ENCODE measurements around the gene OR8S1. TPM values are rescaled to one million over a fixed set of nuclear protein-coding genes. Genes with fewer than 3 reads are reported as not detected.
"Not testable (repeated sequence)": the region's sequence is repeated elsewhere in the genome, so short reads cannot be mapped to it uniquely, and the experiment has no call there.

OR8S1 gene
- total and polyA plus RNA-seq, 5 donors from 2014 or later = not detected

GRCh38 chr12:48536602-48537001 lies 11.2 kb downstream of the OR8S1 start:
- DNase-seq (no peak), ATAC-seq (ENCODE audit: low read depth in 2 of 2) (no peak)
- H3K36me3 Mint-ChIP-seq = no peaks in the 10 kb centered on the region
- peaks cover 0 to 11% (median 4%) of the 10 kb centered on the region in 4 donors for H3K4me1 Mint-ChIP-seq
- no peak overlapping the region for H3K4me3 ChIP-seq (ENCODE audit: low read depth, low read length)
- H3K9me3 ChIP-seq (ENCODE audit: control insufficient read depth in 2 of 2, low read length in 2 of 2) = no peaks in the 10 kb centered on the region
- H3K9me3 Mint-ChIP-seq = peaks cover 0 to 5% (median 0%) of the 10 kb centered on the region in 7 donors
- H3K27me3 Mint-ChIP-seq = peaks cover 13% of the 10 kb centered on the region
- H3K4me3 Mint-ChIP-seq = no peak overlapping the region
- no peaks in the 10 kb centered on the region for H3K27me3 ChIP-seq (ENCODE audit: control insufficient read depth, insufficient read depth, low read length)
- no peaks in the 10 kb centered on the region for H3K4me1 ChIP-seq (ENCODE audit: control insufficient read depth, insufficient read depth, low read length, poor library complexity, severe bottlenecking)
- H3K27ac Mint-ChIP-seq = no peak overlapping the region
- no peak overlapping the region for H3K27ac ChIP-seq (ENCODE audit: insufficient read depth, low read length, poor library complexity, severe bottlenecking)
- H3K36me3 ChIP-seq (ENCODE audit: control insufficient read depth, insufficient read depth, low read length) = no peaks in the 10 kb centered on the region

- Histone ChIP-seq H3K4me1 (ENCODE audit: control insufficient read depth, insufficient read depth, low read length, poor library complexity, severe bottlenecking) (no peaks in the 10 kb centered on the region), H3K4me3 (ENCODE audit: low read depth, low read length) (no peak overlapping the region), H3K36me3 (ENCODE audit: control insufficient read depth, insufficient read depth, low read length) (no peaks in the 10 kb centered on the region), H3K9me3 (ENCODE audit: control insufficient read depth in 2 of 2, low read length in 2 of 2) (no peaks in the 10 kb centered on the region), H3K27ac (ENCODE audit: insufficient read depth, low read length, poor library complexity, severe bottlenecking) (no peak overlapping the region), H3K27me3 (ENCODE audit: control insufficient read depth, insufficient read depth, low read length) (no peaks in the 10 kb centered on the region)
- Mint-ChIP-seq H3K4me1 (peaks cover 0 to 2% (median 0%) of the 10 kb centered on the region in 4 donors), H3K4me3 (no peak overlapping the region), H3K27ac (no peak overlapping the region), H3K27me3 (peaks cover 8% of the 10 kb centered on the region), H3K9me3 (peaks cover 0 to 6% (median 0%) of the 10 kb centered on the region in 7 donors), H3K36me3 (no peaks in the 10 kb centered on the region)
- peak in 1 of 2 donors; percentile 44 for ATAC-seq (ENCODE audit: low read depth in 2 of 2)
- DNase-seq = peak; percentile 5 to 32 (median 22)
These were observed 17.0 kb downstream of the OR8S1 start for GRCh38 chr12:48542300-48542928.

GRCh38 chr12:48545833-48546469 lies 20.5 kb downstream of the OR8S1 start:
- Mint-ChIP-seq H3K27ac (no peak overlapping the region), H3K27me3 (peaks cover 6% of the 10 kb centered on the region), H3K4me3 (no peak overlapping the region), H3K9me3 (peaks cover 0 to 11% (median 1%) of the 10 kb centered on the region in 7 donors), H3K4me1 (no peaks in the 10 kb centered on the region), H3K36me3 (no peaks in the 10 kb centered on the region)
- no peak for DNase-seq
- Histone ChIP-seq H3K9me3 (ENCODE audit: control insufficient read depth in 2 of 2, low read length in 2 of 2) (no peaks in the 10 kb centered on the region), H3K4me1 (ENCODE audit: control insufficient read depth, insufficient read depth, low read length, poor library complexity, severe bottlenecking) (no peaks in the 10 kb centered on the region), H3K27me3 (ENCODE audit: control insufficient read depth, insufficient read depth, low read length) (no peaks in the 10 kb centered on the region), H3K4me3 (ENCODE audit: low read depth, low read length) (no peak overlapping the region), H3K36me3 (ENCODE audit: control insufficient read depth, insufficient read depth, low read length) (no peaks in the 10 kb centered on the region), H3K27ac (ENCODE audit: insufficient read depth, low read length, poor library complexity, severe bottlenecking) (no peak overlapping the region)
- no peak for ATAC-seq (ENCODE audit: low read depth in 2 of 2)

GRCh38 chr12:48547012-48547411 lies 21.6 kb downstream of the OR8S1 start:
- not testable (repeated sequence) for H3K27ac ChIP-seq (ENCODE audit: insufficient read depth, low read length, poor library complexity, severe bottlenecking); DNase-seq; H3K4me3 ChIP-seq (ENCODE audit: low read depth, low read length); H3K27ac Mint-ChIP-seq; H3K4me3 Mint-ChIP-seq; ATAC-seq (ENCODE audit: low read depth in 2 of 2); H3K4me1 Mint-ChIP-seq; H3K27me3 ChIP-seq (ENCODE audit: control insufficient read depth, insufficient read depth, low read length); H3K9me3 ChIP-seq (ENCODE audit: control insufficient read depth in 2 of 2, low read length in 2 of 2); H3K36me3 Mint-ChIP-seq; H3K36me3 ChIP-seq (ENCODE audit: control insufficient read depth, insufficient read depth, low read length); H3K4me1 ChIP-seq (ENCODE audit: control insufficient read depth, insufficient read depth, low read length, poor library complexity, severe bottlenecking)
- Mint-ChIP-seq H3K27me3 (peaks cover 14% of the 10 kb centered on the region), H3K9me3 (peaks cover 0 to 11% (median 1%) of the 10 kb centered on the region in 7 donors)

- not testable (repeated sequence) for H3K4me1 ChIP-seq (ENCODE audit: control insufficient read depth, insufficient read depth, low read length, poor library complexity, severe bottlenecking); H3K4me3 ChIP-seq (ENCODE audit: low read depth, low read length); H3K27ac Mint-ChIP-seq; ATAC-seq (ENCODE audit: low read depth in 2 of 2); H3K9me3 ChIP-seq (ENCODE audit: control insufficient read depth in 2 of 2, low read length in 2 of 2); H3K4me3 Mint-ChIP-seq; DNase-seq; H3K36me3 ChIP-seq (ENCODE audit: control insufficient read depth, insufficient read depth, low read length); H3K27ac ChIP-seq (ENCODE audit: insufficient read depth, low read length, poor library complexity, severe bottlenecking); H3K4me1 Mint-ChIP-seq; H3K27me3 ChIP-seq (ENCODE audit: control insufficient read depth, insufficient read depth, low read length); H3K36me3 Mint-ChIP-seq
- peaks cover 0 to 10% (median 1%) of the 10 kb centered on the region in 7 donors for H3K9me3 Mint-ChIP-seq
- peaks cover 34% of the 10 kb centered on the region for H3K27me3 Mint-ChIP-seq
These were observed 26.2 kb downstream of the OR8S1 start for GRCh38 chr12:48551636-48552035.

- not testable (repeated sequence) for H3K4me1 Mint-ChIP-seq; H3K9me3 Mint-ChIP-seq; DNase-seq; ATAC-seq (ENCODE audit: low read depth in 2 of 2); H3K36me3 ChIP-seq (ENCODE audit: control insufficient read depth, insufficient read depth, low read length); H3K9me3 ChIP-seq (ENCODE audit: control insufficient read depth in 2 of 2, low read length in 2 of 2); H3K36me3 Mint-ChIP-seq; H3K27ac ChIP-seq (ENCODE audit: insufficient read depth, low read length, poor library complexity, severe bottlenecking); H3K4me3 Mint-ChIP-seq; H3K4me3 ChIP-seq (ENCODE audit: low read depth, low read length); H3K27me3 ChIP-seq (ENCODE audit: control insufficient read depth, insufficient read depth, low read length); H3K4me1 ChIP-seq (ENCODE audit: control insufficient read depth, insufficient read depth, low read length, poor library complexity, severe bottlenecking)
- peak overlapping the region in 1 of 3 donors; percentile 46 for H3K27ac Mint-ChIP-seq
- H3K27me3 Mint-ChIP-seq = peaks cover 41% of the 10 kb centered on the region
These were observed 28.4 kb downstream of the OR8S1 start for GRCh38 chr12:48553666-48554343.

GRCh38 chr12:48556631-48557030 lies 31.2 kb downstream of the OR8S1 start:
- ATAC-seq (ENCODE audit: low read depth in 2 of 2) = no peak
- DNase-seq = no peak
- H3K27ac ChIP-seq (ENCODE audit: insufficient read depth, low read length, poor library complexity, severe bottlenecking) = no peak overlapping the region
- H3K36me3 ChIP-seq (ENCODE audit: control insufficient read depth, insufficient read depth, low read length) = no peaks in the 10 kb centered on the region
- peaks cover 0 to 3% (median 0%) of the 10 kb centered on the region in 7 donors for H3K9me3 Mint-ChIP-seq
- H3K4me3 ChIP-seq (ENCODE audit: low read depth, low read length) = no peak overlapping the region
- no peak overlapping the region for H3K27ac Mint-ChIP-seq
- no peaks in the 10 kb centered on the region for H3K4me1 Mint-ChIP-seq
- no peaks in the 10 kb centered on the region for H3K4me1 ChIP-seq (ENCODE audit: control insufficient read depth, insufficient read depth, low read length, poor library complexity, severe bottlenecking)
- no peaks in the 10 kb centered on the region for H3K36me3 Mint-ChIP-seq
- H3K27me3 Mint-ChIP-seq = peaks cover 34% of the 10 kb centered on the region
- no peaks in the 10 kb centered on the region for H3K9me3 ChIP-seq (ENCODE audit: control insufficient read depth in 2 of 2, low read length in 2 of 2)
- peaks cover 2% of the 10 kb centered on the region for H3K27me3 ChIP-seq (ENCODE audit: control insufficient read depth, insufficient read depth, low read length)
- no peak overlapping the region for H3K4me3 Mint-ChIP-seq
